NCI-H69 (cell line): ENCODE results near the gene RAMP1.
A peak's percentile ranks its signal among the peaks of the same experiment; 100 is the strongest.

ENCODE experiments used
- DNase-seq: peaks from one replicate; lab custom pipeline; 2025; lab: John Stamatoyannopoulos, UW

RAMP1 gene

GRCh38 chr2:237895544-237896506, 36.4 kb downstream of the RAMP1 start:
- DNase-seq, result peak; percentile 79

DNA sequence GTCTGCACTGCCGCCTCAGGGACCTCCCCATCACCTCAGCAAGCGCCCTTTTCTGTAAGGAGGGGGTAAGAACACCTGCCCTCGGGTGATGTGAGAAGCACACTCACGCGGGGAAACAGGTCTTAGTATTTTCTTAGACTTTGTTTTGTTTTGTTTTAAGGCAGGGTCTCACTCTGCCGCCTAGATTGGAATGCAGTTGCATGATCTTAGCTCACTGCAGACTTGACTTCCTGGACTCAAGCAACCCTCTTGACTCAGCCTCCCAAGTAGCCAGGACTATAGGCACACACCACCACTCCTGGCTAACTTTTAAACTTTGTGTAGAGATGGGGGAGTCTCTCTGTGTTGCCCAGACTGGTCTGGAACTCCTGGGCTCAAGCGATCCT, 37.1 kb downstream of the RAMP1 start:
- DNase-seq, result no peak

GRCh38 chr2:237896956-237897355, 37.5 kb downstream of the RAMP1 start:
- no peak for DNase-seq

- no peak for DNase-seq
These were observed 38.6 kb downstream of the RAMP1 start for GRCh38 chr2:237898057-237898414.

GRCh38 chr2:237900891-237901831, 41.7 kb downstream of the RAMP1 start:
- peak; percentile 68 for DNase-seq

GRCh38 chr2:237901932-237902850, 42.8 kb downstream of the RAMP1 start:
- no peak for DNase-seq

DNA sequence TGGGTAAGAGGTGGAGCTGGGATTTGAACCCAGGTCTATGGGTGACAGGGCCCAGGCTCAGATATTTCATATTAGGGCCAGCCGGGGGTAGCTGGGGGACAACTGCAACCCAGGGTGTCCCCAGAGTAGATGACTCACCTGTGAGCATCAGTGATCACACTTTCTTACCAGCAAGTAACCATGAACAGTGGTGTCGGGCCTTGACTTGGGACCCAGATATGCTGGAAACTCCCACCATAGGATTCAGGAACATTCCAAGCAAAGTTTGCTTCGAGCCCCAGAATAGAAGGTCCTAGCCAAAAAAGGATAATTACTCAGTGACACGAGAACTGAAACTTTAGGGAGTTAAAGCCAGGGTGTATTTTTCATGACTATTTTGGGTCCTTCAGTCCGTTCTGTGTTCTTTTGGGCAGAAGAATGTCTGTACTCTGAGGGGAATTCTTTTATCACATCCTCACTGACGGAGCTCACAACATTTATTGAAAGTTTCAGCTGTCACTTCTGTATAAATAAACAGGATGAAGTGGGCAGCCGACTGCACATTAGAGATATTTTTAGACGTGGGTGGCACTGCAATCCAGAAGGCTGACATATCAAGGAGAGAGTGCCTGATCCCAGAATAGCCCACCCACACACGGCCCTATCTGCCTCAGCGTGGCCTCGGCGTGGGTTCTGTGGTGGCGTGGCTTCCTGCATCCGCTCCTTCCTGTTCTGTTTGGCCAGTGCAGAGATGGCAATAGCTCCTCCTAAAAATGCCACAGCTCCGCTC, 45.6 kb downstream of the RAMP1 start:
- no peak for DNase-seq

- no peak for DNase-seq
These were observed 47.7 kb downstream of the RAMP1 start for GRCh38 chr2:237907144-237907543.

DNA sequence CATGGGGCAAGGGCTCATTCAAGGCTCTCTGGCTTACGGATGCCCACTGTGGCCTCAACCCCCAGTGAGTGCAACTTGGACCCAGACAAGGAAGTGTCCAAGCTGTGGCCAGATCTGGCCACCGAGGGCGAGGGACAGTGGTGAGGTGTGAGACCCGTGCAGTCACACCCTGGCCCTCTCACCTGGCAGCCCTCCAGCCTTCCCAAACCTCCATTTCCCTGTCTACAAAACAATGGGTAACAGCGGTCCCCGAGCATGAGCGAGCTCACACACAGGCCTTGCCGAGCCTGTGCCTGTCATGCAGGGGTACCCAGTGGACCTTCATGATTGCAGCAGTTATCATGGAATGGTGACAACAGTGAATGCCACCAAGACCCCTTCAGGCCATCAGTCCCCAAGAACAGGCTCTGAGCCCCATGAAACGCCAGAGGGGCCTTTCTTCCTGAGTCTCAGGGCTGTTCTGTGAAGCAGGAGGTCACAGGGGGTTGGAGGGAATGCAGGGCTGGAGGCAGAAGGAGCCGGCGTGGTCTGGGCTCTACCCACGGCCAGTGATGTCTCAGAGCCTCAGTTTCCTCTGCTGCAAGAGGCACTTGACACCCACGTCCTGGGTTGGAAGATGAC, 49.8 kb downstream of the RAMP1 start:
- DNase-seq, result no peak

GRCh38 chr2:237909801-237910475, 50.5 kb downstream of the RAMP1 start:
- no peak for DNase-seq

GRCh38 chr2:237910576-237911362, 51.3 kb downstream of the RAMP1 start:
- DNase-seq, result no peak

DNA sequence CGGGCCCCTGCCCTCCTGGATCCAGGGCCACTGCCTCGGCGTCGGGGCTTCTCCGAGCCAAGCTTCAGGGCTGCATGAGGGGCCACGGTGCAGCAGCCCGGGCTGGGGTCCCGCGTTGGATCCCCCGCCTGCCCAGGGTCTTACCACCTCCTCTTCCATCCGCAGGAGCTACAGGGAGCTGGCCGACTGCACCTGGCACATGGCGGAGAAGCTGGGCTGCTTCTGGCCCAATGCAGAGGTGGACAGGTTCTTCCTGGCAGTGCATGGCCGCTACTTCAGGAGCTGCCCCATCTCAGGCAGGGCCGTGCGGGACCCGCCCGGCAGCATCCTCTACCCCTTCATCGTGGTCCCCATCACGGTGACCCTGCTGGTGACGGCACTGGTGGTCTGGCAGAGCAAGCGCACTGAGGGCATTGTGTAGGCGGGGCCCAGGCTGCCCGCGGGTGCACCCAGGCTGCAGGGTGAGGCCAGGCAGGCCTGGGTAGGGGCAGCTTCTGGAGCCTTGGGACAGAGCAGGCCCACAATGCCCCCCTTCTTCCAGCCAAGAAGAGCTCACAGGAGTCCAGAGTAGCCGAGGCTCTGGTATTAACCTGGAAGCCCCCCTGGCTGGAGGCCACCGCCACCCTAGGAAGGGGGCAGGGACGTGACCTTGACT, 52.1 kb downstream of the RAMP1 start:
- no peak for DNase-seq

- no peak for DNase-seq
These were observed 53.1 kb downstream of the RAMP1 start for GRCh38 chr2:237912271-237913192.

DNA sequence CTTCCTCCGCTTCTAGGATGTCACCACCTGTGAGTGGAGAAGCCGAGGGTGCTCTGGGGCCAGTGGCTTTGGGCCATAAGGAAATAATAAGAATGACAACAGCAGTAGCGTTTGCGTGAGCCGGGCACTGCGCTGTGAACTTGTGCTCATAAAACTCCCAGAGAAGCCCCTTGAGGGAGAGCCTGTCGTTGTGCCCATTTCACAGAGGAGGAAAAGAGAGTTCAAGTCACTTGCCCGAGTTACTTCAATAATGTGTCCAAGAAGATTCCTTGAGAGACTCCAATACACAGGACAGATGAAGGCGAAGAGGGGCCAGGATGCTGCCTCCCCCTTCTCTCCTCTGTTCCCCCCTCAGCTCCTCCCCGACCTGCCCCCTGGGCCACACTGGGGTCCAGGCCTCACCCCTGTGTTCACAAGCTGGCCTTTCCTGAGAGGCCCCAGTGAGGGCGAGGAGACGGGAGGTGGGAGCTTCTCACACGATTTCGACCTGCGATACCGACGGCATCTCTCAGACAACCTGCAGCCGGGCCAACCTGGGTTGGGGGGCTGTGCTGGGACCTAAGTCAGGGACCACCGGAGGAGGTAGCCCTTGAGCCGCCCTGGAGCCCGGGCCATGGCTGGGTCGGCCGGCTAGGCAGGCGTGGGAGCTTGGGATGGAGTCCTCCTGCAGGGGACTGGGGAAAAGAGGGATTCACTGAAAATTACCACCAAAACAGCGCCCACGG, 53.9 kb downstream of the RAMP1 start:
- no peak for DNase-seq

DNA sequence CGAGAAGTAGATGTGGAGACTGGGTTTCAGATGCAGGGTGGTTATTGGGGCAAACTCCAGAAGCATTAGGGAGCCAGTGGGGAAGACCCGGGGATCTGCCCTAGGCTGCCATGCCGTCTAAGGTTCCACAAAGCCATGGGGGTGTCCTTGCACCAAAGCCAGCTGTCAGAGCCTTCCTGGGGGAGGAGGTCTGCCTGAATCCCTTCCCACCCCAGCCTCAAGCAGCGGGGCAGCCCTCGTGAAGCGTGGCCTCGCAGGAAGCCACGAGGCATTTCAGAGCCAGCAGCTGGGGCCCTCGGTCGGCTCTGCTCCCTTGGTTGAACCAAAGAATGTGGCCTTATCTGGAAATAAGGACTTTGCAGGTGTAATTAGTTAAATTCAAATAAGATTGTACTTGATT, 56.2 kb downstream of the RAMP1 start:
- no peak for DNase-seq

DNA sequence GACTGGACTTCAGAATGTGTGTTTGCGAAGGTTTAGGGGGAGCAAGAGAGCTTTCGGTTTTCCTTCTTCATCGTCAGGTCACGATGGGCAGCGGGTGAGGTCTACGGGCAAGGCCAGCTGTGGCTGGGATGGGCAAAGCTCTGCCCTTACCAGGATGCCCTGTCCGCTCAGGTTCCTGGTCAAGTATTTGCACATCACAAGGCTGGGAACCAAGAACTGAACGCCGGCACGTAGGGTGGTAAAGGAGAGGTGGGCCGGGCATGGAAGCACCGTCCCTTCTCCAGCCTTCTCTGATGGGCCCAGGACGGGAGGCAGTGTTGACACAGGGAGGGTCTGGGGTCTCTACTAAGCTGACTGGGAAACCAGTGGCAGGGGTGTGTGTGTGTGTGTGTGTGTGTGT, 56.9 kb downstream of the RAMP1 start:
- no peak for DNase-seq
